GM10847 (cell line): ENCODE data around the gene RADIL.

Source experiments
- POLR2A ChIP-seq: IDR thresholded peaks from 2 replicates; pipeline ENCODE4 v1.6.1; 2011; ENCODE audit not compliant: insufficient read length; ENCODE audit errors: extremely low read depth

Gene RADIL

DNA sequence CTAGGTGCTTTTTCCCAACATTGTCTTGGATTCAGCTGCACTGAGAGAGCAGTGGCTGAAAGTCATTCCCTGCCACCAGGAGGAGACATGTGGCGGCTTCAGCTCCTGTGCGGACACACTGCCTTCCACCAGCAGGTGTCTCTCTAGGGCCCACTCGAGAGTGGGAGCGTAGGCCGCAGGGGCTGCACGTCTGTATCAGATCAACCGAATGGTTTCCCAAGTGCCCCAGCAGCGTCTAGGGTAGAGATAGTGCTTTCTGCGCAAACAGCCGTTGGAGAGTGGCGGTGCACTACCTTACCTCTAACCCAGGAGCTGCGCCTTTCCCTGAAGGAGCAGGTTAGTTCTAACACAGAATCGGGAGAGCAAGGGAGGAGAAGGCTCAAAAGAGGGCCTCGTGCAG, 53.3 kb downstream of the RADIL start:
- TF ChIP-seq POLR2A = no peak

GRCh38 chr7:4828720-4829383, 54.7 kb downstream of the RADIL start:
- no peak for TF ChIP-seq POLR2A

DNA sequence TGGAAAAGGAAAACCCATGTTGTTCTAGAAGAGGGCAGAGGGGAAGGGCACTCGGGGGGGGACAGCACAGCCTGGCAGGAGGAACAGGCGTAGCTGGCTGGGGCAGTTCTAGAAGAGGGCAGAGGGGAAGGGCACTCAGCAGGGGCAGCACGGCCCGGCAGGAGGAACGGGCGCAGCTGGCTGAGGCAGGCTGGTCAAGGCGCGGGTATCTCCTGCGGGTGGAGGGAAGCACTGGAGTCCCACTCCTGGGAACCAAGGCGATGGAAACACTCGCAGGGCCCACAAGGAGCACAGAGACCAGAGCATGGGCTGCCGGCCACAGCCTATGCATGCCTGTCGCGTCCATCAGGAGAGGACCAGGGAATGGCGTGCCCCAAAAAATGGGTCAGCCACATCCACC, 58.4 kb downstream of the RADIL start:
- no peak for TF ChIP-seq POLR2A

DNA sequence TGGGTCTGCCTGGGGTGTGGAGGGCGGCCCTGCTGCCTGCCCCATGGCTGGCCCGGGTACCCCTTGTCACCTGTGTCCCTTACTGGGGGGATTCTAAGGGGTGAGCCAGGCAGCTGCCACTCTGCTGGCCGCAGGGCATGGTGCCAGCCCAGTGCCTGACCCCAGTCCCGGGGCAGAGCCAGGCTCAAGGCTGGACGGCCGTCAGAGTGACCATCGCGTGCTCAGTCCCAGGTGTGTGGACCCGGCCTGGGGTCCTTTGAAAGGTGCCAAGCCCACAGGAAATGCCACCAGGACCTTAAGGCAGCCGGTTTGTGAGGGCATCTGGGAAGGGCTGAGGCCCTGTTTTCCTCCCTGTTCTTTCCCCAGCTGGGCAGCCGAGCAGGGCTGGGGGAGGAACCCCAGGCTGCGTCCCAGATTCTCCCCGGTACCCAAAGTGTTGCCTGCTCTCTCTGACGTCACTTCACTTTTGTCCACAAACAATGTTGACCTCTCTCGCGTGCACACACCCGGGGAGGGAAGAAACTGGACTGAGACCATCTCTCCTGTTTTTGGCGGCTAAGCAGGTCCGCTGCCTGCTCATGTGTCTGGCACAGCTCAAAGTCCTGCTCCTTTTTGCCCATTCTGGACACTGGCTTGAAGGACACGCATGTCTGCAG, 59.3 kb downstream of the RADIL start:
- TF ChIP-seq POLR2A = no peak

- no peak for TF ChIP-seq POLR2A
Observed at GRCh38 chr7:4823441-4824119, 59.9 kb downstream of the RADIL start.

- no peak for TF ChIP-seq POLR2A
Observed at GRCh38 chr7:4822677-4823076, 60.8 kb downstream of the RADIL start.

- no peak for TF ChIP-seq POLR2A
Observed at GRCh38 chr7:4820967-4821471, 62.5 kb downstream of the RADIL start.

GRCh38 chr7:4820405-4820966, 63.0 kb downstream of the RADIL start:
- TF ChIP-seq POLR2A = no peak

DNA sequence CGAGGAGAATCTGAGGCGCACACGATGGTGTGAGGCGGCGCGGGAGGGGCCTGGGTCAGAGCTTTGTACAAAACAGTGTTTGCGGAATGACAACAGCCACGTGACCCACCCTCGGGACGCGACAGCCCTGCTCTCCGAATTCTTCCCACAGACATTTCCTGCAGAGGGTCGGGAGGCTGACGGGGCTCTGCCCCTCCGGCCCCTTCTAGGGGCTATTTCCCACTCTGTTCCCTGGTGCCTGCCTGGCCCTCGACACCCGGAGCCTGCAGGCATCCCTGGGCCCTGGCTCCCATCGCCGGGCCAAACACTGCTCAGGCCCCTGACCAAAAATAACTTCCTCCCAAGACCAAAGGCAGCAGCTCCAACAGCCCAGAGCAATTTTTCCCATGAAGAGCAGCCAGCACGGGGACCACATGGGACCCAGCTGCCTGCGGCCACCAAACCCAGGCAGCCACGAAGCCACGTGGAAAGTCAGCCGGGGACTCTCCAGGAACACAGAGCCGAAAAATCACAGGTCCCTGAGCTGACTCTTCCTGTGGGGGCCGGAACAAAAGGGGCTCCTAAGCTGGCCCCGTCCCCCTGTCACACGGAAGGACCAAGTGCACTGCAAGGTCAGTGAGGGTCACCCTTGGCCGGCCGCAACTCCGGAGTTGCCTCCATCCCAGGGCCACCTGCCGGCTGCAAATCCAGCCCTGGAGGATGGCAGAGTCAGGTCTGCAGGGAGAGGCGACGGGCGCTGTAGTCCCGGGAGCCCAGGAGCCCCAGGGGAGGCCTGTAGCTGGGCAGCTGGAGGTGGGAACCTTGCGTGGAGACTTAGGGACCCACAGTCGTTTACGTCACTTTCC, 63.7 kb downstream of the RADIL start:
- no peak for TF ChIP-seq POLR2A

- TF ChIP-seq POLR2A = no peak
Observed at GRCh38 chr7:4818000-4818794, 65.3 kb downstream of the RADIL start.

GRCh38 chr7:4817178-4817901, 66.2 kb downstream of the RADIL start:
- TF ChIP-seq POLR2A = no peak

- TF ChIP-seq POLR2A = no peak
Observed at GRCh38 chr7:4816419-4817080, 67.0 kb downstream of the RADIL start.
